RKO (cell line): ENCODE results near the gene RTP5.

ENCODE experiments used
- DNase-seq: peaks from one replicate; pipeline ENCODE4 v3.0.0-alpha.2; 2016; ENCODE audit warnings: low spot score

Gene RTP5

GRCh38 chr2:241843321-241844065, 26.0 kb upstream of the RTP5 start:
- no peak for DNase-seq

- peak; percentile 72 for DNase-seq
Observed at GRCh38 chr2:241844066-241844728, 25.3 kb upstream of the RTP5 start.

DNA sequence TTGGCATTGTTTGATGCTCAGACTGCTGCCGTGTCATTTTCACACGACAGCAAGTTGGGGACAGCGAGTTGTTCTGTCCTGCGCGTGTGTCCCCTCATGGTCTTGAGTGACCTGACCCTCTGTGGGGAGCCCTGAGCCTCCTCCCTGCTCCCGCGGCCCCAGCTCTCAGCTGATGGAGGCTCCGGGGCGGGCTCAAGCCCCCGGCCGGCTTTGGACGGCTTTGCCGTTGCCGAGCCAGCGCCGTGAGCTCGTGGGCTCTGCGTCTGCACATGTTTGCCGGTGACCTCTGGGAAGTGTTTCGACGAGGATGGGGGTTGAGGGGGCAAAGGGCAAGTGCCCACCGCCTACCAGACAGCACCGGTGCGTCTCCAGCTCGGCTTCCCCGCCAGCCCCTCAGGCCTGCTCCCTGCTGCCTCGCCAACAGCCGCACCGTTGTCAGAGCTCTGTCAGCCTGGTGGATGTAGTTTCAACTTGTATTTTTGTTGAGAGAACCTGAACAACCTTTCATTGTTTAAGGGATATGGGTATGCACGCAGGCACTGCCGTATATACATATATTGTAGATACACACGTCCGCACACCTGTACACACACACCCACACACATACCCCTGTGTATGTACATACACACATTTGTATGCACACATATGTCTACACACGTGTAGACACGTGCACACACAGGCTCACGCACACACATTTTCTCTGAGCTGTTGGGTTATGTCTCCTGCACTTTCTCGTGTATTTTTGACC, 24.5 kb upstream of the RTP5 start:
- no peak for DNase-seq

GRCh38 chr2:241846406-241846805, 23.1 kb upstream of the RTP5 start:
- no peak for DNase-seq

GRCh38 chr2:241848761-241849615, 20.5 kb upstream of the RTP5 start:
- no peak for DNase-seq

DNA sequence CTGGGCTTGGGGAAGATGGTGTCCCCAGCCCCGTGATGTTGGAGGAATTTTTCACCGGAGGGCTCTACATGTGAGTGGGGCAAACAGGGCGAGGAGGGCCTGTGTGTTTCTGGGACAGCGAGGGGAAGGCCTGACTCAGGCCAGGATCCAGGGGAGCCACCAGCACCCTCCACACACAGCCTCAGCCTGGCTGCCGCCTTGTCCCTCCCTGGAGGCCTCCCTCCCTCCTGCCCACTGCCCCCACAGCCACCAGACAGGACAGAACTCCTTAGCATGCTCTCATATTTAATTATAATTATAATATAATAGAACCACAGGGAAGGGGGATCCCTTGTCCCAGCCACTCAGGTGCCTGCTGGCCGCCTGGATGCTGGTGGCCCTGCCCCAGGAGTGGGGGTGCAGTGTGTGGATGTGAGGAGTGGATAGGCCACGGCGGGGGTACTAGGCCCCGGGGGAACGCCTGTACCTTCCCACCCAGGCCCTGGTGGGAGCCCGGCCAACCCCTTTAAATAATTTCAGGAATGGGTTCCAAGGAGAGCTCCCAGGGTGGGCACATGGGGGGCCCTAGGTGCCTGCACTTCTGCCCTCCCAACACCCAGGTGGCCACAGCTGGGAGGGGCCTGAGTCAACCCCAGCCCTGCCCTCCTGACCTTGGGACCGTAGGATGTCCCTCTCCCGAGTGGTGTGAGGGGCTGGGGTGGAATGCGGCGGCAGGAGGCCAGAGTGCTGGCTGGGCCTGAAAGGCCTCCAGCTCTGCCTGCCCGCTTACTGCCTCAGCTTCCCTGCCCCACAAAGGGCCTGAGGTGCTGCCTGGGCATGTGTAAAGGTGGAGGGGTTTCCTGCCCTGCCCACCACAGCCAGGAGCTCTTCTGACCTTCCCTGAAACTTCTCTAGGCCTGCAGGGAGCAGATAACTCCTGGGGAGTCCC, 19.6 kb upstream of the RTP5 start:
- DNase-seq, result no peak

DNA sequence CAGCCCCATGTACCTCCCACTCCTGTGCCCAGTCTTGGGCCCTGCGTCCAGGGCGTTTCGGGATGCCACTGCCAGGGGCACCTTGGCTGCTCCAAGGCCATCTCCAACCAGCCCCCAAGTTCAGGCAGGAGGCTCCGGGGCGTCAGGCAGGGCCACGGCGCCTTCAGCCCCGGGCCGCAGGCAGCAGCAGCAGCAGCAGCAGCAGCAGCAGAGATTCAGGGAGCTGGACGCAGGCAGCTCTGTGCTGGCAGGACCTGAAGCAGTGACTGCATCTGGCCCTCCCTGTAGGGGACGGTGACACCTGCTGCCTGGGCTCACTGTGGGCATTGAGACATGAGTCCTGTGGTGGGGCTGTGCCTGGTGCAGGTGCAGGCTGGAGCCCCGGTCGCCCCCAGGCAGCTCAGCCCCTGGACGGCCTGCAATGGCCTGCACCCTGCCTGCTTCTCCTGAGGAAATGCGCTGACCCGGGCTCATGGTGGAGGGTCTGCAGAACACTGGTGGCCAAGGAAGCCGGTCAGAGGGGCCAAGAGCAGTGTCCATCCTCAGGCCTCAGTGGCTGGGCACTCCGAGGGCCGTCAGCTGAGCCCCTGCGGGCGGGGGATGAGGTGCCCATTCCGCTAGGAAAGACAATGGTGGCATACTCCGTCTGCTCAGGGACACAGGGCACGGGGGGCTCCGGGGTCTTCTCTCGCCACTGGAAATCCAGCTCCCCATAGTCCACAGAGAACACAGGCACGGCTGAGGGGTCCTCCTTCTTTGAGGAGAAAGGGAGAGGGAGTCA, 18.8 kb upstream of the RTP5 start:
- DNase-seq, result no peak

- DNase-seq, result no peak
Observed at GRCh38 chr2:241851325-241852115, 18.0 kb upstream of the RTP5 start.

- DNase-seq, result no peak
Observed at GRCh38 chr2:241852116-241852980, 17.2 kb upstream of the RTP5 start.

DNA sequence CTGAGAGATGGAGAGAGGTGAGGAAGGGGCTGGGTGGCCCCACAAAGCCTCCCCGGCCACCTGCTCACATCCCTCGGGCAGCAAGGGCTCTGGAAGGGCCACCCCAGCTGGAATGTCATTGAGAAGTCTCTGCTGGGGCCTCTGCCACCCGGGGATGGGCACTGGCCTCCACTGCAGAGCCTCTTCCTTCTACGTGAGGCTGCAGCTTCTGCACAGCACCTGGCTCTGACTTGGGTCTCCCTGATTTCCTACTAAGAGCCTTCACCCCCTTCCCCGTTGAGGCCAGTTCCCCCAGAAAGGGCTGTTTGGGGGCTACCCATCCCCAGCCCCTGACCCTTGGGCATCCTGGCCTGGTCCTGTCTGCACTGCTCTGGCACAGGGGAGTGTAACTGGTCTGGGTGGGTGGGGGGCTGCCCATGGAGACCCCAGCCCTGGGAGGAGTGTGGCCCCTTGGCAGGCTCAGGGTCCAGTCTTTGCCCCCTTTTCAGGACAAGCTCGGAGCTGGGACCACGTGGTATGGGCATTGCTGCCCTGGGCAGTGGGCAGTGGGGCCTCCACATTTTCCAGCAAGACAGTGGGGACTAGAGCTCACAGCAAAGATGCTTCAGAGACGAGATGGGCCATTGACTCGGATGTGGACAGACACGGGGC, 16.4 kb upstream of the RTP5 start:
- DNase-seq, result no peak

DNA sequence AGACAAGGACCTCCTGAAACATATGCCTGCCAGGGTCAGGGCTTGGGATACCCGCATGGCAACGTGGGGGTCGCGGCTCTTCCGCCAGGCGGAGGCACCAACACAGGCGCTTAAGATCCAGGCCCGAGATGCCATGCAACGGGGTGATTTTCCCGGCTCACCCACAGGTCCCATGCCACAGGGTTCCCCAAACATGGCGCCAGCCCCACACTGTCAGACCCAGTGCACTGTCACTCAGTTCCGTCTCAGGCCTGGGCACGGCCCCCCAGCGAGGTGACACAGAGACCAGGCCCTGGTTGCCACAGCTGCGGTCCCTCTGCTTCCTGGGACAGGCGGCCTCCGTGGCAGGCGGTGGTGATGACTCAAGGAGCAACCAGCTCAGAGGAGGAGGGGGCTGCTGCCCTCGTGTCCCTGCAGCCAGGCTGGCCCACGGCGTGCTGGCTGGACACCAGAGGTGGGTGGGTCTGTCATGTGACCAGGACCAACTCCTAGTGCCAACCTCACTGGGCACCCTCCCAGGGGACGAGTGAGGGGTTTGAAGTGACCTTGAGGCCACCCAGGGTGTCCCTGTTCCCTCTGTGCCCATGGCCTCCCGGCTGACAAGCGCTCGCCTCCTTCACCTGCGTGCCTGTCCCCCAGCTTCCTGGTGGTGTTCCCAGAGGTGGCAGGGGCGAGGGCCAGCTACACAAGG, 15.7 kb upstream of the RTP5 start:
- DNase-seq, result no peak

- no peak for DNase-seq
Observed at GRCh38 chr2:241854342-241855244, 14.9 kb upstream of the RTP5 start.

DNA sequence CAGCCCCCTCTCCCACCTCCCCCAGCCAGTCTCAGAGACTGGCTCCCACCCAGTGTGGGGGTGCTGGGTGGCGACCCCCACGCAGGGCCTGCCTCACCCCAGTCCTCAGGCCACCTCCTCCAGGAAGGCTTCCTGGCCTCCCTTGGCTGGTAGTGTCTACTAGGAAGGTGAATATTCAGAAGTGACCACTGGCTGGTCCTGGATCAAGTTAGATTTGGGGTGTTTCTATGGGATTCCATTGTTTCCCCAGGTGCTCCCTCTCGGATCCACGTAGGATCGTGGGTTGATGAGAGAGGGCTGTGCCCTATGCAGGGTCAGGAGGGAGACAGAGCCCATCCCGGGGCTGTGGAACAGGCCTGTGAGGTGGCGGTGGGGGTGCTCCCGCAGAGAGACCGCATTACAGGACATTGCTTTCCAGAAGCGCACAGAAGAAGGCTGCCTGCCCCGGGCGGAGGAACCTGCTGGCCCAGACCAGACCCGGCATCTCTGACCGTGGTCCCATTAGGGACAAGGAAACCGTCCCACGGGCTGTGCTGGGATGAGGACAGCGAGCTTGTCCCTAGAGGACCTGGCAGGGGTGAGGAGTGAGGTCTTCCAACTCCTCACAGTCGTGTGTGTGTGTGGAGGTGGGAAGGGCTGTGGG, 14.2 kb upstream of the RTP5 start:
- no peak for DNase-seq

- no peak for DNase-seq
Observed at GRCh38 chr2:241855888-241856422, 13.6 kb upstream of the RTP5 start.

DNA sequence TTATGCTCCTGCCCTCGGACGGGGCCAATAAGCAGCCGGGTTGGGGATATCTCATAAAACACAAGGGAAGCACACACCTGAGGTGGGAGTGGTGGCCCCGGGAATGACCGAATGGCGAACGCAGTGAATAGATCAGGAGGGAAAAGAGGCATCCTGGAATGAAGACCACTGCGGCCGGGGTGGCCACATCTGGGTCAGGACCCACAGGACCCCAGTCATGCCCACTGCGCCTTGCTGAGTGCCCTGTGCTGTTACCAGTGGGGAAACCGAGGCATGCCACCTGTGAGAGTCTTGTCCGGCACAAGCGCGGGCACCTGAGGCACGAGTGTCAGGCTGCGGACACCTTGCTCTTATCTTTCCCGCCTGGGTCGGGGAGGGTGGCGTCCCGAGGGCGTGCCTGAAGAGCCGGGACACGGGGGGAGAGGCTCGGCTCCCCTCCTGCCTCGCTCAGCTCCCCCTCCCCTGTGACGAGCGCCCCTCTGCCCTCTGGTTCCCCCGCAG, 12.4 kb upstream of the RTP5 start:
- DNase-seq, result no peak
